ENCODE data around the gene SCMH1. TPM values are rescaled to one million over a fixed set of nuclear protein-coding genes. Genes with fewer than 3 reads are reported as not detected.

The SCMH1 gene
- total RNA-seq, 1 experiment from 2014 or later, result 16.5 TPM

- Histone ChIP-seq H4K20me1 (ENCODE audit: control insufficient read depth, insufficient read depth, insufficient read length) (no peaks in the 10 kb centered on the region), H2BK120ac (ENCODE audit: low read depth, low read length, poor library complexity, severe bottlenecking) (no peak overlapping the region), H3K79me1 (ENCODE audit: insufficient read depth, low read depth, low read length, poor library complexity, severe bottlenecking) (no peaks in the 10 kb centered on the region), H3K9ac (ENCODE audit: extremely low read depth, insufficient read length, low read length) (no peak overlapping the region), H4K5ac (ENCODE audit: insufficient read length, low read depth, low read length) (no peak overlapping the region), H2BK5ac (ENCODE audit: insufficient read length, low read length) (no peak overlapping the region), H3K23ac (ENCODE audit: insufficient read length, low read depth, low read length) (no peak overlapping the region), H3K14ac (ENCODE audit: insufficient read depth, low read length) (no peak overlapping the region), H3K27ac (ENCODE audit: insufficient read length, low read depth, low read length) (no peak overlapping the region), H2AK5ac (ENCODE audit: insufficient read length, low read length) (no peak overlapping the region), H3K27me3 (ENCODE audit: insufficient read depth, low read length) (no peaks in the 10 kb centered on the region), H3K4me1 (ENCODE audit: insufficient read depth, low read length) (peaks cover 2% of the 10 kb centered on the region; the same call in 1 of the 2 replicates), H3T11ph (ENCODE audit: low read length) (no peak overlapping the region), H3K56ac (ENCODE audit: insufficient read length, low read depth, low read length) (no peak overlapping the region), H2BK12ac (ENCODE audit: insufficient read length, low read depth, low read length) (no peak overlapping the region), H3K9me3 (ENCODE audit: control insufficient read depth, low read depth, low read length) (no peaks in the 10 kb centered on the region), H4K8ac (replicated peaks; ENCODE audit: insufficient read length, low read depth, low read length) (no peak overlapping the region), H3K79me2 (ENCODE audit: insufficient read depth, low read length) (no peaks in the 10 kb centered on the region), H3K23me2 (ENCODE audit: insufficient read length, low read depth, low read length, poor library complexity, severe bottlenecking) (no peaks in the 10 kb centered on the region), H2AFZ (ENCODE audit: low read length) (no peak overlapping the region), H3K18ac (ENCODE audit: insufficient read length, low read depth, low read length) (no peak overlapping the region), H3K4me2 (ENCODE audit: insufficient read depth, insufficient read length, low read length) (no peak overlapping the region), H2BK15ac (ENCODE audit: low read depth, low read length) (no peak overlapping the region), H4K91ac (ENCODE audit: insufficient read length, low read depth, low read length) (no peak overlapping the region), H3K4ac (ENCODE audit: low read depth, low read length) (no peak overlapping the region), H2BK20ac (ENCODE audit: low read depth, low read length, poor library complexity, severe bottlenecking) (no peak overlapping the region)
- H3K4me3 Mint-ChIP-seq, result no peak overlapping the region
- no peaks in the 10 kb centered on the region for H3K9me3 Mint-ChIP-seq
- H3K4me1 Mint-ChIP-seq, result peaks cover 6 to 8% of the 10 kb centered on the region in 2 experiments
- no CpG with 5 or more reads among the region's 1 CpG for WGBS (ENCODE audit: extremely low coverage, insufficient read length, low lambda C conversion rate)
- H3K27me3 Mint-ChIP-seq (ENCODE audit: low read depth), result no peaks in the 10 kb centered on the region
- no peaks in the 10 kb centered on the region for H3K36me3 Mint-ChIP-seq (ENCODE audit: insufficient read depth in 1 of 3, low read depth in 3 of 3)
- DNase-seq, result no peak
- H3K27ac Mint-ChIP-seq, result no peak overlapping the region
- no peak for TF ChIP-seq CTCF (conservative IDR thresholded peaks at IDR 0.05)
These were observed 139.5 kb downstream of the SCMH1 start for GRCh38 chr1:41102653-41103052.

All from H9 (cell line).